Colonic mucosa (tissue), 4 donors: ENCODE results near the gene SYAP1. TPM values are rescaled to one million over a fixed set of nuclear protein-coding genes. Genes with fewer than 3 reads are reported as not detected.

Source experiments
- DNase-seq: peaks from one replicate; pipeline ENCODE4 v3.0.0-alpha.2; 2020
- H3K27ac ChIP-seq: fragments of 200-600 bp; one replicate; pipeline ENCODE4 v1.8.0; 2021
- H3K27me3 ChIP-seq: fragments of 200-600 bp; one replicate; pipeline ENCODE4 v1.8.0; 2021
- H3K36me3 ChIP-seq: fragments of 200-600 bp; one replicate; pipeline ENCODE4 v1.8.0; 2021
- H3K4me1 ChIP-seq: fragments of 200-600 bp; one replicate; pipeline ENCODE4 v1.8.0; 2021; ENCODE audit warnings: mild to moderate bottlenecking
- H3K4me3 ChIP-seq: fragments of 200-600 bp; one replicate; pipeline ENCODE4 v1.8.0; 2021
- H3K9ac ChIP-seq, 2 donors: one replicate each; pipeline ENCODE4 v1.7.0; 2013; ENCODE audit warnings: control low read depth in 2 of 2, low read depth in 2 of 2, low read length in 2 of 2
- H3K9me3 ChIP-seq: fragments of 200-600 bp; one replicate; pipeline ENCODE4 v1.8.0; 2021
- CTCF ChIP-seq: fragments of 200-600 bp; IDR thresholded peaks from one replicate; pipeline ENCODE4 v1.8.0; 2022; ENCODE audit warnings: antibody characterized with exemption, mild to moderate bottlenecking
- intact Hi-C: fragments of 100-400 bp; cut with DNase I; formaldehyde crosslinking; loops from one replicate; pipeline ENCODE4 v1.14.1; 2022
- total RNA-seq, 2 donors: library from RNA; stranded (reverse); fragmentation: NEBNext Ultra II Directional in 1 of 2; extraction: Animal tissue kit (Norgen Biotek cat#: 25700) in 1 of 2; gene quantifications; one replicate each; pipeline ENCODE4 v1.2.1, GENCODE V29; 2021
- donor health status: healthy.
- donor health status: DM: no; HTN: no; CAD: no.
- donor health status: DM: no; HTN: no; CAD: no.

SYAP1 gene
- total RNA-seq, 2 donors from 2014 or later = 45.8 to 63.5 TPM

GRCh38 chrX:16804923-16805464 is 85.6 kb downstream of the SYAP1 start:
- DNase-seq = no peak
- Histone ChIP-seq H3K27ac (no peak overlapping the region), H3K4me1 (no peaks in the 10 kb centered on the region), H3K9me3 (no peaks in the 10 kb centered on the region), H3K36me3 (no peaks in the 10 kb centered on the region), H3K4me3 (no peak overlapping the region), H3K27me3 (no peaks in the 10 kb centered on the region), H3K9ac (no peak overlapping the region)
- TF ChIP-seq CTCF = no peak
- intact Hi-C loops = no loop called here

GRCh38 chrX:16807548-16807947 is 88.1 kb downstream of the SYAP1 start:
- peak; percentile 53 for TF ChIP-seq CTCF
- Histone ChIP-seq H3K4me3 (no peak overlapping the region), H3K4me1 (no peaks in the 10 kb centered on the region), H3K27me3 (no peaks in the 10 kb centered on the region), H3K9ac (no peak overlapping the region), H3K27ac (no peak overlapping the region), H3K36me3 (no peaks in the 10 kb centered on the region), H3K9me3 (no peaks in the 10 kb centered on the region)
- DNase-seq = no peak
- intact Hi-C loops = no loop called here

GRCh38 chrX:16807976-16808542 is 88.6 kb downstream of the SYAP1 start:
- peak overlapping the region in 1 of 2 donors; percentile 26 for H3K9ac ChIP-seq

GRCh38 chrX:16814597-16814996 is 95.2 kb downstream of the SYAP1 start:
- Histone ChIP-seq H3K27ac (no peak overlapping the region), H3K9ac (no peak overlapping the region), H3K36me3 (no peaks in the 10 kb centered on the region), H3K4me3 (no peak overlapping the region), H3K9me3 (no peaks in the 10 kb centered on the region), H3K4me1 (no peaks in the 10 kb centered on the region), H3K27me3 (no peaks in the 10 kb centered on the region)
- DNase-seq = no peak
- TF ChIP-seq CTCF = no peak
- intact Hi-C loops = no loop called here

More at GRCh38 chrX:16807976-16808542, 88.6 kb downstream of the SYAP1 start:
- intact Hi-C loops = no loop called here
- DNase-seq = peak; percentile 64
- Histone ChIP-seq H3K36me3 (no peaks in the 10 kb centered on the region), H3K27me3 (no peaks in the 10 kb centered on the region), H3K27ac (no peak overlapping the region), H3K9me3 (no peaks in the 10 kb centered on the region), H3K4me1 (no peaks in the 10 kb centered on the region), H3K4me3 (no peak overlapping the region)
- TF ChIP-seq CTCF = no peak

Other genes with a start within 250 kb of the SYAP1 start
- gene S100G, start 69.5 kb upstream of the SYAP1 start, total RNA-seq = not detected
- gene CTPS2, start 6.9 kb upstream of the SYAP1 start, total RNA-seq = 10 to 100 TPM; 17.7 to 18.9 TPM
- 10 to 100 TPM in 1 of 2 donors, 1 to 10 TPM in 1; 8.8 to 11.3 TPM for gene TXLNG, start 66.9 kb downstream of the SYAP1 start, total RNA-seq
- 100 to 1,000 TPM in 1 of 2 donors, 10 to 100 TPM in 1; 89.3 to 112 TPM for gene RBBP7, start 150.8 kb downstream of the SYAP1 start, total RNA-seq
- gene REPS2, start 227.0 kb downstream of the SYAP1 start, total RNA-seq = 10 to 100 TPM; 17.6 to 22.7 TPM